BLaER1 treated with 17β-estradiol and CSF1 and Interleukin-3, amounts not matched to agents 10 nM and 100 nM (cell line): ENCODE measurements around the gene REPIN1.

Experiments
- H3K27ac ChIP-seq, 11 experiments: shearing (Covaris generic); formaldehyde crosslinking; 2 replicates each; pipeline ENCODE4 v1.8.1; 2022
- H3K27me3 ChIP-seq, 11 experiments: shearing (Covaris generic); formaldehyde crosslinking; 2 replicates each; pipeline ENCODE4 v1.8.1; 2022
- H3K36me3 ChIP-seq, 11 experiments: shearing (Covaris generic); formaldehyde crosslinking; 2 replicates each; pipeline ENCODE4 v1.8.1; 2022
- H3K4me1 ChIP-seq, 10 experiments: shearing (Covaris generic); formaldehyde crosslinking; 2 replicates each; pipeline ENCODE4 v1.8.1; 2022
- H3K4me2 ChIP-seq, 11 experiments: shearing (Covaris generic); formaldehyde crosslinking; 2 replicates each; pipeline ENCODE4 v1.8.1; 2022
- H3K4me3 ChIP-seq, 10 experiments: shearing (Covaris generic); formaldehyde crosslinking; 2 replicates each; pipeline ENCODE4 v1.8.1; 2022
- H3K9ac ChIP-seq, 11 experiments: shearing (Covaris generic); formaldehyde crosslinking; 2 replicates each; pipeline ENCODE4 v1.8.1; 2022
- H3K9me3 ChIP-seq, 11 experiments: shearing (Covaris generic); formaldehyde crosslinking; replicated peaks in 1 of 11; 2 replicates each; pipeline ENCODE4 v1.8.1; 2022
- H4K20me1 ChIP-seq, 11 experiments: shearing (Covaris generic); formaldehyde crosslinking; 2 replicates each; pipeline ENCODE4 v1.8.1; 2022
- Cebpa-rat ChIP-seq, 11 experiments: shearing (Covaris generic); IDR thresholded peaks; 2 replicates each; pipeline ENCODE4 v1.8.1; 2022

Gene REPIN1

GRCh38 chr7:150340024-150340749 is 28.4 kb upstream of the REPIN1 start:
- no peaks in the 10 kb centered on the region; a peak in 2 of 22 replicates for H4K20me1 ChIP-seq
- H3K4me3 ChIP-seq = no peak overlapping the region
- H3K36me3 ChIP-seq = no peaks in the 10 kb centered on the region
- TF ChIP-seq Cebpa-rat (IDR thresholded peaks at IDR 0.05) = no peak
- no peak overlapping the region for H3K4me2 ChIP-seq
- peaks cover 24 to 41% (median 38%) of the 10 kb centered on the region in 11 experiments for H3K9me3 ChIP-seq
- no peak overlapping the region for H3K9ac ChIP-seq
- H3K27me3 ChIP-seq = peaks cover 14 to 35% (median 28%) of the 10 kb centered on the region in 11 experiments
- peaks cover 0 to 6% (median 0%) of the 10 kb centered on the region in 10 experiments; a peak in 1 of 20 replicates for H3K4me1 ChIP-seq
- no peak overlapping the region for H3K27ac ChIP-seq

GRCh38 chr7:150340875-150341262 is 27.8 kb upstream of the REPIN1 start:
- H3K27ac ChIP-seq = no peak overlapping the region
- H3K9ac ChIP-seq = no peak overlapping the region
- H3K4me3 ChIP-seq = no peak overlapping the region
- no peak for TF ChIP-seq Cebpa-rat (IDR thresholded peaks at IDR 0.05)
- no peaks in the 10 kb centered on the region; a peak in 2 of 22 replicates for H4K20me1 ChIP-seq
- H3K36me3 ChIP-seq = no peaks in the 10 kb centered on the region
- peaks cover 24 to 48% (median 42%) of the 10 kb centered on the region in 11 experiments for H3K9me3 ChIP-seq
- H3K4me1 ChIP-seq = peaks cover 0 to 6% (median 0%) of the 10 kb centered on the region in 10 experiments; a peak in 1 of 20 replicates
- H3K4me2 ChIP-seq = no peak overlapping the region
- H3K27me3 ChIP-seq = peaks cover 14 to 35% (median 28%) of the 10 kb centered on the region in 11 experiments

DNA sequence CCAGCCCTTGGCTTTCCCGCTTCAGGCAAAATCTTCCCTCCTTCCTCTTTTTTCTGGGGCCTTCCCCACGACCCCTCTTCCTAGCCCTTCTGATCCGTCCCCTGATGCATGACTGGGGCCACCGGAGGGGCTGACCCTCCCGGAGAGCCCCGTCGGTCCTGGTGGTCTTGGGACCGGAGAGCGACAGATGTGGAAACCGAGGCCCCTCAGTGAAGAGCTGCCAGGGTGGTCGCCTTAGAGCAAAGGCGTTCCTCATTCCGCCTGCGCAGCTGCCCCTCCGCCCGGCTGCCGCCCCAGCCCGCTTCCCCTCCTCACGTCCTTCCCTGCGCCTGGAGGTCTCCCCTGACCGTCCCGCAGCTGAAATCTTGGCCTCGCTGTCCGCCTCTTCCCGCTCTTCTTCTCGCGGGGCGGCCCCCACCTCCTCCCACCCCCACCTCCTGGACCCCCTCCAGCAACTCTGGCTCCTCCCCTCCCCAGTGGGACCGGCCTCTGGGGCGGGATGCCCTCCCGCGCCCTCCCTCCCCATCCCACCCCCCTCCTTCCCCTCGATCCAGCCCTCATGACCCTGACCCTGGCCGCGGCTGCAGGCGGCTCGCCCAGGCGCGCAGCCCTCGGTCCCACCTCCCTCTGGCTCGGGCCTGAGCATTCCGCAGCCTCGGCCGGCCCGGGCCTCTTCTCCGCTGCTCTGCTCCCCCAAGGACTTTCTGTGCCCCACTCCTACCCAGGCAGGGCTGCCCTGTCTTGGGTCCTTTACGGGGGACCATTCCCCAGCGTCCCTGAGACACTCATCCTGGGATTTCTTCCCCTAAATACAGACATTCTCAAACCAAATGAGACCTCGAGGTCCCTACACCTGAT is 27.1 kb upstream of the REPIN1 start, which contains the start of gene RARRES2:
Gene RARRES2, minus strand, starts transcription at position 367 of the 858 bp plus-strand sequence. CDS start 1,020 bp downstream, outside the sequence.
- Histone ChIP-seq H4K20me1 (no peaks in the 10 kb centered on the region; a peak in 2 of 22 replicates), H3K27me3 (peaks cover 14 to 35% (median 28%) of the 10 kb centered on the region in 11 experiments), H3K4me2 (no peak within 1 kb of the TSS), H3K9me3 (peaks cover 25 to 53% (median 44%) of the 10 kb centered on the region in 11 experiments), H3K9ac (no peak within 1 kb of the TSS), H3K4me1 (peaks cover 0 to 6% (median 0%) of the 10 kb centered on the region in 10 experiments; a peak in 1 of 20 replicates), H3K27ac (no peak within 1 kb of the TSS), H3K4me3 (no peak within 1 kb of the TSS), H3K36me3 (no peaks in the 10 kb centered on the region)
- no peak for TF ChIP-seq Cebpa-rat (IDR thresholded peaks at IDR 0.05)

DNA sequence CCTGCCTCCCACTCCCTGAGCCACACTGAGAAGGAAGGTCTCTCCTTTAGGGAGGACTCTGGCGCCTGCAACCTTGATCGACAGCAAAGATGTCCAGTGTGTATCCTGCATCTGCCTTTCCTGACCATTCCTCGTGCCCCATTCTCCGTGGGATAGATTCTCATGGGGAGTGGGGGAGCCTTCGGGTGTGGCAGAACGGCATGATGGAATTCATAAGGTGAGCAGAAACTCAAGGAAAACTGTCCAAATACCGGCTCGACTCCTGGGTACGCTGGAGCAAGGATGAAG is 26.6 kb upstream of the REPIN1 start:
- H3K4me3 ChIP-seq = no peak overlapping the region
- no peak overlapping the region for H3K27ac ChIP-seq
- H3K9ac ChIP-seq = no peak overlapping the region
- H3K9me3 ChIP-seq = peaks cover 27 to 57% (median 47%) of the 10 kb centered on the region in 11 experiments
- no peak overlapping the region for H3K4me2 ChIP-seq
- H3K27me3 ChIP-seq = peaks cover 14 to 35% (median 28%) of the 10 kb centered on the region in 11 experiments
- no peaks in the 10 kb centered on the region for H3K36me3 ChIP-seq
- no peaks in the 10 kb centered on the region; a peak in 2 of 22 replicates for H4K20me1 ChIP-seq
- no peak for TF ChIP-seq Cebpa-rat (IDR thresholded peaks at IDR 0.05)
- H3K4me1 ChIP-seq = peaks cover 0 to 6% (median 0%) of the 10 kb centered on the region in 10 experiments; a peak in 1 of 20 replicates

DNA sequence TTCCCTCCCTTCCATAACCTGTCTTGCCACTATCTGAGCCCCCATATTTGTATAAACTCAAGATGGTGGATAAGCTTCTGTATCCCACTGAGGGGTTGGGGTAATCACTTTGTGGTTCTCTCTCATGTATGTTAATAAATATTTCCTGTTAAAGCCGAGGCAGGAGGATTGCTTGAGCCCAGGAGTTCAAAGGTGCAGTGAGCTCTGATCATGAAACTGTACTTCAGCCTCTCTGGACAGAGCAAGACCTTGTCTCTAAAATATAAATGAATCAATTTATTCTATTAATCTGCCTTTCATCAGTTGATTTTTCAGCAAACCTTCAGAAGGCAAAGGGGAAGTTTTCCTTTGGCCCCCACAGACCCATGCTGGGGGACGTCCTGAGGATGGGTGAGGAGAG is 25.4 kb upstream of the REPIN1 start:
- peaks cover 0 to 6% (median 0%) of the 10 kb centered on the region in 10 experiments; a peak in 1 of 20 replicates for H3K4me1 ChIP-seq
- no peaks in the 10 kb centered on the region; a peak in 2 of 22 replicates for H4K20me1 ChIP-seq
- H3K9ac ChIP-seq = no peak overlapping the region
- H3K27me3 ChIP-seq = peaks cover 14 to 35% (median 28%) of the 10 kb centered on the region in 11 experiments
- no peak overlapping the region for H3K4me2 ChIP-seq
- H3K9me3 ChIP-seq = peaks cover 35 to 65% (median 56%) of the 10 kb centered on the region in 11 experiments
- no peak for TF ChIP-seq Cebpa-rat (IDR thresholded peaks at IDR 0.05)
- no peak overlapping the region for H3K27ac ChIP-seq
- H3K4me3 ChIP-seq = no peak overlapping the region
- H3K36me3 ChIP-seq = no peaks in the 10 kb centered on the region

GRCh38 chr7:150344299-150344698 is 24.3 kb upstream of the REPIN1 start:
- no peak for TF ChIP-seq Cebpa-rat (IDR thresholded peaks at IDR 0.05)
- no peak overlapping the region for H3K9ac ChIP-seq
- H3K9me3 ChIP-seq = peaks cover 37 to 67% (median 58%) of the 10 kb centered on the region in 11 experiments
- no peak overlapping the region for H3K27ac ChIP-seq
- no peak overlapping the region for H3K4me3 ChIP-seq
- no peaks in the 10 kb centered on the region; a peak in 1 of 22 replicates for H4K20me1 ChIP-seq
- peaks cover 14 to 31% (median 25%) of the 10 kb centered on the region in 11 experiments for H3K27me3 ChIP-seq
- H3K36me3 ChIP-seq = no peaks in the 10 kb centered on the region
- no peak overlapping the region for H3K4me2 ChIP-seq
- H3K4me1 ChIP-seq = peaks cover 0 to 6% (median 0%) of the 10 kb centered on the region in 10 experiments; a peak in 1 of 20 replicates

- no peaks in the 10 kb centered on the region for H3K36me3 ChIP-seq
- H3K4me2 ChIP-seq = no peak overlapping the region
- no peak overlapping the region for H3K4me3 ChIP-seq
- H3K4me1 ChIP-seq = no peaks in the 10 kb centered on the region
- no peak for TF ChIP-seq Cebpa-rat (IDR thresholded peaks at IDR 0.05)
- H3K9ac ChIP-seq = no peak overlapping the region
- peaks cover 37 to 67% (median 58%) of the 10 kb centered on the region in 11 experiments for H3K9me3 ChIP-seq
- H3K27me3 ChIP-seq = peaks cover 11 to 24% (median 19%) of the 10 kb centered on the region in 11 experiments
- H4K20me1 ChIP-seq = no peaks in the 10 kb centered on the region
- H3K27ac ChIP-seq = no peak overlapping the region
These were observed 23.6 kb upstream of the REPIN1 start for GRCh38 chr7:150345012-150345411.

- Histone ChIP-seq H3K4me2 (no peak overlapping the region), H3K36me3 (no peaks in the 10 kb centered on the region), H3K27me3 (peaks cover 0 to 7% (median 3%) of the 10 kb centered on the region in 11 experiments; a peak in 7 of 22 replicates), H3K27ac (no peak overlapping the region), H3K9me3 (peaks cover 37 to 59% (median 52%) of the 10 kb centered on the region in 11 experiments), H3K9ac (no peak overlapping the region), H4K20me1 (no peaks in the 10 kb centered on the region), H3K4me1 (peaks cover 0 to 4% (median 0%) of the 10 kb centered on the region in 10 experiments; a peak in 1 of 20 replicates), H3K4me3 (no peak overlapping the region)
- no peak for TF ChIP-seq Cebpa-rat (IDR thresholded peaks at IDR 0.05)
These were observed 21.7 kb upstream of the REPIN1 start for GRCh38 chr7:150346922-150347321.
